Activated CD8-positive, alpha-beta T cell treated with anti-CD3 and anti-CD28 coated beads, Interleukin-2, amount 10 ng/mL, durations not matched to agents 7 days and 5 days (primary cell): ENCODE data around the gene PSMB3. TPM values are rescaled to one million over a fixed set of nuclear protein-coding genes. Genes with fewer than 3 reads are reported as not detected.

ENCODE experiments used
- ATAC-seq: fragments of 150-1000 bp; cut with Tn5 transposase; one replicate; pipeline ENCODE4 v1.10.0; 2021; ENCODE audit warnings: moderate library complexity
- CTCF ChIA-PET: fragments of 350-600 bp; sonication (Branson Sonifier 250); formaldehyde crosslinking; loops from one replicate; lab custom pipeline; 2021; ENCODE audit warnings: antibody characterized with exemption; lab: Charles Lee
- POLR2A ChIA-PET: fragments of 350-600 bp; sonication (Branson Sonifier 250); formaldehyde crosslinking; loops from one replicate; lab custom pipeline; 2021; ENCODE audit warnings: antibody characterized with exemption; lab: Charles Lee
- DNase-seq: peaks from one replicate; pipeline ENCODE4 v3.0.0-alpha.2; 2020
- H3K27ac Mint-ChIP-seq: one replicate; pipeline ENCODE4 v1.8.0; 2021; ENCODE audit warnings: mild to moderate bottlenecking, mixed read lengths
- H3K27me3 Mint-ChIP-seq: one replicate; pipeline ENCODE4 v1.8.0; 2021; ENCODE audit warnings: low read depth, mixed read lengths
- H3K36me3 Mint-ChIP-seq: one replicate; pipeline ENCODE4 v1.8.0; 2021; ENCODE audit warnings: low read depth, mixed read lengths
- H3K4me1 Mint-ChIP-seq: one replicate; pipeline ENCODE4 v1.8.0; 2021; ENCODE audit warnings: low read depth, mixed read lengths
- H3K4me3 Mint-ChIP-seq: one replicate; pipeline ENCODE4 v1.8.0; 2021; ENCODE audit warnings: mild to moderate bottlenecking, mixed read lengths
- H3K9me3 Mint-ChIP-seq: one replicate; pipeline ENCODE4 v1.8.0; 2022; ENCODE audit warnings: mixed read lengths; ENCODE audit not compliant: insufficient read depth
- microRNA-seq: library from miRNA; unstranded; fragments of <30 nt; microRNA quantifications from one replicate; pipeline ENCODE4 v1.2.0, GENCODE V29; 2022
- total RNA-seq, 2 experiments: library from RNA; stranded (reverse); gene quantifications; one replicate each; pipeline ENCODE4 v1.2.3, GENCODE V29; 2021

Gene PSMB3
- total RNA-seq, 2 experiments from 2014 or later = 251 to 252 TPM

DNA sequence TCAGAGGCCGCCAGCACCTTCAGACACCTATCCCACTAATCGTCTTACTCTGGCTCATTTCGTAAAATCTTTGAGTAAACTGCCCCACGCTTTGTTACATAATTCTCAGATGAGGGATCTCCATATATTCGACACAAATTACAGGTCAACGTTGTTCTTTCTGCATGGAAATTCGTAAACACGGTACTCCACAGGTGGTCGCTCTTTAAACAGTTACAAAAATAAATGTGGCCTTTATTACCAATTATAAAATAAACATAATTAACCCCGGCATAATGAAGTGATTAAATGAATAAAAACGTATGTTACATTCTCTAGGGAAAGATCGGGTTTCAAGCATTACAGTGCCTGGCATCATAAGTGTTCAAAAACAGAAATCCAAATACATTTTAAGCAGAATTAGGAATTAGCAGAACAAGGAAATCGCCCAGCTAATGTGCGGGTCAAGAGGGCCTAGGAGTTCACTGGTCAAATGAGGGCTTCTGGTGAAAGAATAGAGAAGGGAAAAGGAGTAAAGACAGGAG is 47.8 kb downstream of the PSMB3 start:
- Mint-ChIP-seq H3K27ac (peak overlapping the region; percentile 83), H3K4me3 (peak overlapping the region; percentile 81), H3K4me1 (peaks cover 36% of the 10 kb centered on the region), H3K27me3 (no peaks in the 10 kb centered on the region), H3K36me3 (peaks cover 52% of the 10 kb centered on the region), H3K9me3 (no peaks in the 10 kb centered on the region)
- ChIA-PET POLR2A (interaction anchor here (1.4 kb wide), 1 partner anchor 53 kb away, joined by 7 read pairs; the partner anchor contains the start of gene RPL23), CTCF (no interaction called here)
- ATAC-seq (no peak), DNase-seq (no peak)

DNA sequence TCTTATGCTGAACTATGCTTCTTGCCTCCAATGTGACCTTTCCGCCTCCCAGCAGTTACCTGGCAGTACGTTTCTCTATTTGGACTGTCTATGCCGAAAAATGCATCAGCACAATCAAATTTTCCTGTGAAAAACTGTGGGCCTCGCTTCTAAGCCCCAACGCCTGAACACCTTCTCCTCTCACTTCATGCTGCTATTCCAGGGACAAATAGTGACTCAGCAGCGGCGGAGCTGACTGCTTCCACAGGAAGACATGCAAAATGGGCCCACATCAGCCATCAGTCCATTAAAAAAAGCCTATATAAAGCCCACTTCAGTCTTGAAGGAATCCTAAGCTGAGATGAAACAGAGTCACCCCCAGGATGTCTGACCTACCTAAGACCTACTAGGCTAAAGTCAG is 57.3 kb downstream of the PSMB3 start:
- CTCF ChIA-PET = no interaction called here
- Mint-ChIP-seq H3K4me3 (no peak overlapping the region), H3K4me1 (no peaks in the 10 kb centered on the region), H3K36me3 (peaks cover 48% of the 10 kb centered on the region), H3K9me3 (no peaks in the 10 kb centered on the region), H3K27me3 (no peaks in the 10 kb centered on the region), H3K27ac (no peak overlapping the region)
- no peak for ATAC-seq
- POLR2A ChIA-PET = no interaction called here
- DNase-seq = no peak

Small RNA genes within 50 kb of the gene (microRNA-seq; reads per million reads assigned to microRNA genes)
- gene MIR4726 = 1.7 reads per million

Other genes with a start within 250 kb of the PSMB3 start
- gene SRCIN1, start 146.8 kb upstream of the PSMB3 start, total RNA-seq = under 1 TPM in 1 of 2 experiments, not detected in 1; 0.34 TPM
- gene EPOP, start 77.8 kb upstream of the PSMB3 start, total RNA-seq = 10 to 100 TPM; 11.4 to 11.6 TPM
- gene MLLT6, start 47.5 kb upstream of the PSMB3 start, total RNA-seq = 100 to 1,000 TPM; 211 to 219 TPM
- 10 to 100 TPM; 48.2 to 56.1 TPM for gene CISD3, start 22.4 kb upstream of the PSMB3 start, total RNA-seq
- under 1 TPM; 0.63 to 0.70 TPM for gene PCGF2, start 4.4 kb upstream of the PSMB3 start, total RNA-seq
- gene PIP4K2B, start 46.8 kb downstream of the PSMB3 start, total RNA-seq = 10 to 100 TPM; 49.9 to 51.4 TPM
- 10 to 100 TPM; 29.6 to 30.9 TPM for gene CWC25, start 72.6 kb downstream of the PSMB3 start, total RNA-seq
- gene RPL23, start 101.0 kb downstream of the PSMB3 start, total RNA-seq = 1,000 to 10,000 TPM; 1,130 to 1,164 TPM
- gene LASP1, start 117.3 kb downstream of the PSMB3 start, total RNA-seq = 100 to 1,000 TPM; 268 to 276 TPM
- not detected for gene FBXO47, start 214.7 kb downstream of the PSMB3 start, total RNA-seq